GM18498 (cell line): ENCODE measurements around the gene SNN.

Experiments used
- ATAC-seq: cut with Tn5 transposase; IDR thresholded peaks from one replicate; pipeline ENCODE4 v1.9.1; 2021; ENCODE audit warnings: mild to moderate bottlenecking, moderate library complexity; ENCODE audit not compliant: unreplicated experiment

Gene SNN

DNA sequence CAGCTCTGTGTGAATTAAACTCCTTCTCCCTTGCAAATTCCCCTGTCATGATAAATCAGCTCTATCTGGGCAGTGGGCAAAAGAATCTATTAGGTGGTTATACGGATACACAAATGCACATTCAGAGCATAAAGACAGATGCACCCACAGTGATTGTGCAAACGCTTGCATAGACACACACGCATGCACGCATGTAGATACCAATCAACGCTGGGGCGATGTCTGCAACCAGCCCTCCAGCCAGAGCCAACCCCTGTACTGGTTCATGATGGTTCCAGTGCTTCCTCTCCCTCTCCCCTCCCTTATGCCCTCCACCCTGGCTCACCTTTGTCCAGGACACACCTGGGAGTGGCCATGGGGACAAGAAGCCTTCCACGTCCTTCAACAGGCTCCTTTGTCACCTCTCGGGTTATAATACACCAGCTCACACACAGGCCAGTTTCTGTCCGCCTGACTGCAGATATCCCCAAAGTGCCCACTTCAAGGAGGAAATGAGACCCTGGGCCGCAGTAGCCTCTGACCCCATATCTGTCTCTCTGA is 33.1 kb upstream of the SNN start:
- ATAC-seq: no peak

GRCh38 chr16:11635679-11636171 is 32.5 kb upstream of the SNN start:
- ATAC-seq: no peak

GRCh38 chr16:11636172-11636721 is 32.0 kb upstream of the SNN start:
- ATAC-seq: no peak

- no peak for ATAC-seq
These were observed 30.9 kb upstream of the SNN start for GRCh38 chr16:11637320-11637719.

GRCh38 chr16:11638140-11638539 is 30.1 kb upstream of the SNN start:
- no peak for ATAC-seq

- ATAC-seq: no peak
These were observed 29.2 kb upstream of the SNN start for GRCh38 chr16:11639008-11639562.

DNA sequence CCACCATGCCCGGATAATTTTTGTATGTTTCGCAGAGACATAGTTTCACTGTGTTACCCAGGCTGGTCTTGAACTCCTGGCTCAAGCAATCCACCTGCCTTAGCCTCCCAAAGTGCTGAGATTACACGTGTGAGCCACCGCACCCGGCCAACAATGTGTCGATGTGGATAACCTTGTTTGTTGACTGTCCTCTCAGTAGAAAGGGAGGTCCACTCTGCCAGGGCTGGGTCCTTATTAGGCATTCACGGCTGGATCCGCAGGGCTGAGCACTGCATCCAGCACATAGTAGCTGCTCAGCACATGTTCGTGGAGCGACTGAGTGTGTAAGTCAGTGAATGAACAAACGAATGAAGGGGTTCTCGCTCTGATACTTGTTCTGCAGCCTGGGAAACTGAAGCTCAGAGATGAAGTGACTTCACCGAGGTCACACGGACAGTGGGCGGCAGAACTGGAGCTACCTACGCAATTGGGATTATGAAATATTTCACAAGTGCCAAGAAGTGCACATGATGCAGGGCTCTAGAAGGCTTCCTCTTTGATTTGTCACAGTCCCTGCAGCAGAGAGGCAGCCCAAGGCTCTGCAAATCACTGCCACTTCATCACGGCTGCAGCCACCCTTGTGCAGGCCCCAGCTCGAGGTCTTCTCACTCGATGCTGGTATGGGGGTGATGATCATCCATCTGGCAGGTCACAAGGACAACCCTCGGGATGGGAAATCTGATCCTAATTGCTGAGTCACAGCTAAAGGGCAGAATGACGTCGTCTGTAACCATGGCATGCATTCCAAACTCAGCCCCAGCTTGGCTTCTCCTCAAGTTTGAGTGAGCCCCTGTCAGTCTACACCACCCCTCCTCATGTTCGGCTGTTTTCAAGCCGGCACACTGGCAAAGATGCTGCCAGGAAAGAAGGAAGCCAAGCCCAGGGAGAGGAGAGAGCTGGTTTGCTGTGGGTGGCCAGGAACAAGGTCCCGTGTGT is 28.0 kb upstream of the SNN start:
- ATAC-seq: no peak

GRCh38 chr16:11640987-11641817 is 27.1 kb upstream of the SNN start:
- no peak for ATAC-seq

- ATAC-seq: no peak
These were observed 25.5 kb upstream of the SNN start for GRCh38 chr16:11642765-11643116.

GRCh38 chr16:11649276-11649675 is 19.0 kb upstream of the SNN start:
- ATAC-seq: no peak

DNA sequence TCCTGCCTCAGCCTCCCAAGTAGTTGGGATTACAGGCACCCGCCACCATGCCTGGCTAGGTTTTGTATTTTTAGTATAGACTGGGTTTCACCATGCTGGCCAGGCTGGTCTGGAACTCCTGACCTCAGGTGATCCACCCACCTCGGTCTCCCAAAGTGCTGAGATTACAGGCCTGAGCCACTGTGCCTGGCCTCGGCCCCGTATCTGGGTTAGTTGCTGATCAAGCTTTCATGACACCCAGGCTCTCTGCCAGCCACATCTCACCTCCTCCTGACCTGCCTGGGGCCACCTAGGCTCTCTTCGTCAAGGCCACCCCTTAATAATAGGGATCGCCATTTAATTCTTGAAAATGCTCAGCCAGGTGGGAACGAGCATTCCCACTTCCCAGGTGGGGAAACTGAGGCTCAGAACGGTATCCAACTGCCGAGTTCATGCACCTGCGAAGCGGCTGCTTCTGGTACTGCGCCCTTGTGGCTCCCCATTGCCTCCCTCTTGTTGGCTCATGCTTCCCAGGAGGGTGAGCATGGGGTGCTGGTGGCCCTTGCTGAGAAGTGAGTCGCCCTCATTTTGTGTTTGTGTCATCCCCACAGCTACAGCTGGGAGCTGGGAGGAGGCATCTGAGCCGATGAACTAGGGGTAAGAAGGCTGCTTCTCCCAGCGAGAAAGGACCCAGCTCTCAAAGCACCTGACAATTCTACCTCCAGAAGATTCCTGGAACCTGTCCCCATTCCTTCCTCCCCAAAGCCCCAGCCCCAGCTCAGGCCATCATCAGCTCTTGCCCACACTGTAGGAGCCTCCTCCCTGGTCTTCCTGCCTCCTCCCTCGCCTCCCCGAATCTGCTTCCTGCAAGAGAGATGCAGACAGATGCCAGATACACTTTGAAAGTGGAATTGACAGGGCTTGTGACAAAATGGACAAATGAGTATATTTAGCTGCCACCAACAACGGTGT is 17.3 kb upstream of the SNN start:
- no peak for ATAC-seq

DNA sequence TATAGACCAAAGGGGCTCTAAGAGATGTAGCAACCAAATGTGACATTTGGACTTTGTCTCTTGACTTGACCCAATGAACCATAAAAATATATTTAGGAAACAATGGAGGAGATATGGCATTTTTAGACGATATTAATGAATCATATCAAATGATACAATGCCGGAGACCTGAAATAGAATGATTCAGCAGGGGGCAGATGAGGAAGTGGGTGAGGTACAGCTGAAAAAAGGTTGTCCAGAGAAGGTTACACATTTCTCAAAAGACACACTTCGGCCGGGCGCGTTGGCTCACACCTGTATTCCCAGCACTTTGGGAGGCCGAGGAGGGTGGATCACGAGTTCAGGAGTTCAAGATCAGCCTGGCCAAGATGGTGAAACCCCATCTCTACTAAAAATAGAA is 16.5 kb upstream of the SNN start:
- ATAC-seq: no peak

DNA sequence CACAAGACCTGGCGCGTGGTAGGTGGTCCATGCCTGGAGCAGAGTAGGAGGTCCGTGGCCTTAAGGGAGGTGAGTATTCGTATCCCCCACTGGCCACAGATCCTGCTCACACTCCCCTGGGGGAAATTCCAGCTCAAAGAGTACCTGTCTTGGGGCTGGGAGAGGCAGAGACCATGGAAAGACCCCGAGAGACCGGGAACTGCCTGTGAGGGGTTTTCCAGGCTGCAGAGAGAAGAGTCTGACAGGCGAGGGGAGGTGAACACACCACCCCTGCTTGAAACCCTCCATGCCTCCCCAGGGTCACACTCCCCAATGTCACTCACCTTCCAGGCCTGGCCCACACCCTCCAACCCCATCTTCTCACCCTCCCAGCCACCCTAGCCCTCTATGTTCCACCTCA is 12.6 kb upstream of the SNN start:
- ATAC-seq: no peak

- ATAC-seq: no peak
These were observed 10.7 kb upstream of the SNN start for GRCh38 chr16:11657556-11657955.

DNA sequence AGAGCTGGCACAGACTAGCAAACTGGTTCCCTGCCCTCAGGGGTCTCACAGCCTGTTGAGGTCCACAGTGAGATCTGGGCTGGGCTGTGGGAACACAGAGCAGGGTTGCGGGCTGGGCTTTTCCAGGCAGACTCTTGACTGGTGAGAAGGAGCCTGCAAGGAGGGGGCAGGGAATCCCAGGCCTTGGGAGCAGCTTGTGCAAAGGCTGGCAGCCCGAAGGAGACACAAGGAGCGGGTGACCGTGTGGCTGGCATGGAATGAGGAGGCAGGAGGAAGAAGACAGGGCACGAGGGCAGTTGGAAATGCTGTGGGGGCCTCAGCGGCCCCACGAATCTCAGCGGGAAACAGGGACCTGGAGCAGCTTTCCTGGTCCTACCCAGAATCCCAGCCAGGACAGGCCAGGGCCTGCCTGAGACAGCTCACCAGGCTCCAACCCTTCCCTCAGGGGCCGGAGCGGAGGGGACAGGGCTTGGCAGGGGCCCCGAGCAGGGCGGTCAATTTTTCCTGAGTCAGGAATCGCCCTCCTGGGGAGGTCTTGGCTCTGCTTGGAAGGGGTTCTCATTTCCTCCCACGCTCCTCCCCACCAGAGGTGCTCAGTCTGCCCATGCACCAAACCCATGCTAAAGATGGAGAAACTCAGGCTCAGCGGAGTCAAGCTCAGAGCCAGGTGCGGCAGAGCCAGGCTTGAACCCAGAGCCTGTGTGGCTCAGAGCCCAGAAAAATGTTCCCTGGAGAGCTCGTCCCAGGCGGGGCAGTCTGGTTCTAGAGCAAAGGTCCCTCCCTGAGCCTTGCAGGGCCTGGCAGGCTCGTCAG is 9.2 kb upstream of the SNN start:
- ATAC-seq: no peak

DNA sequence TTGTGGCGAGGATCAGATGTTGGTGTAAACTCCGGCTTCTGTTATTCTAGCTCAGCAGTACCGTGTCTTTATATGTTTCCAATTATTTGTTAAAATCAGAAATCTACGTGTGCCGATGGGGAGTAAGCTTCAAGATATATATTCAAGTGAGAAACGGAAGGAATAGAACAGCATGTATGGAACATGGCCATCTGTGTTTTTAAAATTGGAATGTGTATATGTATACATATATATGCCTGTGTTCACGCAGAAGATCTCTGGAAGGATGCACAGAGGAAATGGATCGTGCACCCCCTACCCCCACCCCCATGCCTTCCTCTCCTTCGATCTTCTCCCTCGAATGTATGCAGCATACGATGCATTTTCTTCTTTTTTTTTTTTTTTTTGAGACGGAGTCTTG is 7.7 kb upstream of the SNN start:
- ATAC-seq: no peak

- ATAC-seq: no peak
These were observed 5.7 kb upstream of the SNN start for GRCh38 chr16:11662582-11662981.

DNA sequence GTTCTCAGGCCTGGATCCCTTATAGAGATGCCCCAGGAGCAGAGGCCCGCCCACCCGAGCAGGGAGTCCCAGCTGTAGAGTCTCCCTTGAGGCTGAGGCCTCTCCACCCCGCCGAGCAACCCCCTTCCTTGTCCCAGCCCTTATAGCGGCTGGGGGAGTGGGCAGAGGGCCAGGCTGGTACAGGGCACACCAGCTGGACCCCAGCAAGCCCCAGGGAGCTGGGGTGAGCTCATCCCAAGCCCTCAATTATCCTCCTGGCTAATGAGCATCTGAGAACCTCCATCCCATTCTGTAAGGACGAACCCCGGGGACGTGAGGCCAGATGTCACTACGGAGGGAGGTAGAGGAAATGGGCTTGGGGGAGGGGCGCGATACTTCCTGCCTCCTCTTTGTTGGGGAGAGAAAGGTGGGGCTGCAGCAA is 3.2 kb upstream of the SNN start:
- ATAC-seq: no peak
